HUDEP-2 (cell line): ENCODE measurements around the gene UPK2.
"Not testable (repeated sequence)": the region's sequence is repeated elsewhere in the genome, so short reads cannot be mapped to it uniquely, and the experiment has no call there.

Source experiments
- DNase-seq, 76 experiments: peaks; one replicate each; lab custom pipeline; 2025; ENCODE audit not compliant: unreplicated experiment in 76 of 76; lab: John Stamatoyannopoulos, UW

Gene UPK2

DNA sequence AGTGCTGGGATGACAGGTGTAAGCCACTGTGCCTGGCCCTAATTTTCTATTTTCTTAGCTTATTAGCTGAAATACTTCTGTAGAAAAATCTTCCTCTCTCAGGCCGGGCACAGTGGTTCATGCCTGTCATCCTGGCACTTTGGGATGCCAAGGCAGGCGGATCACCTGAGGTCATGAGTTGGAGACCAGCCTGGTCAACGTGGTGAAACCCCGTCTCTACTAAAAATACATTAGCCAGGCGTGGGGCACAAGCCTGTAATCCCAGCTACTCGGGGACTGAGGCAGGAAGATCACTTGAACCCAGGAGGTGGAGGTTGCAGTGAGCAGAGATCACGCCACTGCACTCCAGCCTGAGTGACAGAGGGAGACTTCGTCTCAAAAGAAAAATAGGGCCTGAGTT lies 28.2 kb downstream of the UPK2 start:
- not testable (repeated sequence) for DNase-seq

DNA sequence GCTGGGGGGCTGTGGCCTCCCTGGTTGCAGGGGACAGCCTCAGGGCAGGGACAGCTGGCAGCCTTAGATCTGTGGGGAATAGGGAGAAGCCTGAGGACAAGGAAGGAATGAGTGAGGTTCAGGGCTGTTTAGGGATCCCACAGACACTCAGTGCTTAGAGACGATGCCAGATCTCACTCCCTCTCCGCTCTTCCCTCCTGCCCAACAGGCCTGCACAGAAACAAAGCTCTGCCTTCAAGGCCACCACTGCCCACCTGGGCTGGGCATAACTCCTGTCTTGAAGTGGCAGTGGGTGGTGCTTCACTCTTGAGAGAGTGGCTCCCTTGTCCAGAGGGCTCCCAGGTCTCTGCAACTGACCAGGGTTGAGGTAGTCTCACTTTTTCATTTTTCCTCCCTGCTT lies 28.7 kb downstream of the UPK2 start:
- no peak for DNase-seq

DNA sequence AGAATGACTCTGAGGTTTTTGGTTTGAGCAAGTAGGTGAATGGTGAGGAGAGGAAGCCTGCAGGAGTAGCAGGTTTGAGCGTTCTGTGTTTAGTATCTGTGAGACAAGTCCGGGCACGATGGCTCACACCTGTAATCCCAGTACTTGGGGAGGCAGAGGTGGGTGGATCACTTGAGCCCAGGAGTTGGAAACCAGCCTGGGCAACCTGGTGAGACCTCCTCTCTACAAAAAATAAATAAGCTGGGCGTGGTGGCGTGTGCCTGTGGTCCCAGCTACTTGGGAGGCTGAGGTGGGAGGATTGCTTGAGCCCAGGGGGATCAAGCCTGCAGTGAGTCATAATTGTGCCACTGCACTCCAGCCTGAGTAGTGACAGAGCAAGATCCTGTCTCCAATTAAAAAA lies 32.2 kb downstream of the UPK2 start:
- DNase-seq, result no peak

DNA sequence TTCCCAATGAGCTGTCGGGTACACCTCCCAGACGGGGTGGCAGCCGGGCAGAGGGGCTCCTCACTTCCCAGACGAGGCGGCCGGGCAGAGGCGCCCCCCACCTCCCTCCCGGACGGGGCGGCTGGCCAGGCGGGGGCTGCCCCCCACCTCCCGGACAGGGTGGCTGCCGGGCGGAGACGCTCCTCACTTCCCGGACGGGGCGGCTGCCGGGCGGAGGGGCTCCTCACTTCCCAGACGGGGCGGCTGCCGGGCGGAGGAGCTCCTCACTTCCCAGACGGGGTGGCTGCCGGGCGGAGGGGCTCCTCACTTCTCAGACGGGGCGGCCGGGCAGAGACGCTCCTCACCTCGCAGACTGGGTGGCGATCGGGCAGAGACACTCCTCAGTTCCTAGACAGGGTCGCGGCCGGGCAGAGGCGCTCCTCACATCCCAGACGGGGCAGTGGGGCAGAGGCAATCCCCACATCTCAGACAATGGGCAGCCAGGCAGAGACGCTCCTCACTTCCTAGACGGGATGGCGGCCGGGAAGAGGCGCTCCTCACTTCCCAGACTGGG lies 35.5 kb downstream of the UPK2 start:
- DNase-seq, result not testable (repeated sequence)

DNA sequence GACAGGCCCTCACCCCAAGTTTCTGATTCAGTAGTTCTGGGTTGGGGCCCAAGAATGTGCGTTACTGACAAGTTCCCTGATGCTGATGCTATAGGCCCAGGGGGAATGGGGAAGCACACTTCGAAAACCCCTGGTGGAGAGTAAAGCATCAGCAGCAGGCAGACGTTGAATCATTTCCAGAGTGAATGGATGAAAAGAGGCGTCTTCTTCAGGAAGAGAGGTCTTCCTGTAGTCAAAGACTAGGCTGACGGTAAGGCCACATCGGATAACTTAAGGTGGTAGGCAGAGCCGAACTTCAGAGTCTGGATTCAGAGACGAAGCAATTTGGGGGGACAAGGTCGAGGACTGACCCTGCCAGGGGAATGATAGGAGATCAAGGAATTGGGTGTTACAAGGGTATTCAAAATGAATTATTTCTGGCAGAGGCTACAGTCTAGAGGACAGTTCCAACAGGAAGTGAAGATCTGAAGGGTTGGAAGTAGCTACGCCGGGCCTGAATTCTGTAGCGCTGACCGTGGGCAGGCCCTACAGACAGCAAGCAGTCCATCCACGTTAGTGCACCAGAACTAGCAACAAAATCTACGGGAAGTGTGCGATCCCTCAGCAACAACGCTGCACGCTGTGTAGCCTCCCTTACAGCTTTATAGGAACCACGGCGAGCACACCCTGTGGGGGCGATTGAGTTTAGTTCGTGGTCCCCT lies 41.0 kb downstream of the UPK2 start:
- peak in 11 of 76 experiments; percentile 3 to 47 (median 16) for DNase-seq

DNA sequence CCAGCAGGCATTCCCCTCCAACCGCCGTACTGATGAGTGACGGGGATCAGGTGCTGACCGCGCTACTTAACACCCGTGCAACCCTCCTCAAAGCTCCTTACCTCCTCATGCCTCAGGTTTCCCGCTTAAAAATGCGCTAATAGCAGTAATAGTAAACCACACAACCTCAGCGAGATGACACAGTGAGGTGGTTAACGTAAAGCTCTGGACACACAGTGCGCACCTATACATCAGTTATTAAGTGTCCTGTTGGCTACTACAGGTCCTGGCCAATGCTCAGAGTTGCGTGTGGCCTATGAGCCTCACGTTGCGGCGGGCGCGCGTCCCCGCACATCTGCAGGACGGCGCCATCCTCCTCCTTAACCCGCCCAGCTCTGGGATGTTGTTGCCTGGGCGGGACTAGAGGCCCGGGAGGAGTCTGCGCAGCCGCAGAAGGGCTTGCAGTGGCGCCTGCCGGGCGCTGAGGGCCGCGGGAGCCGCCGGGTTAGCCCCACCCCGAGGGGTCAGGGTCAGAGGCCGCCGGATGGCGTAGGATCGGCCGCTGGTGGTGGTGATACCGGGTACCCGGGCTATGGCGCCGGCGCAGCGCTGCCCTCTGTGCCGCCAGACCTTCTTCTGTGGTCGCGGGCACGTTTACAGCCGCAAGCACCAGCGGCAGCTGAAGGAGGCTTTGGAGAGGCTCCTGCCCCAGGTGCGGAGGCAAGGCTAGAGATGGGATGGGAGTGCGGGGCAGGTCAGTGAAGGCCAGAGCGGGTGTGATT lies 41.7 kb downstream of the UPK2 start, which contains the start of gene CENATAC:
Gene CENATAC (plus strand): TSS at position 512 of the 761 bp plus-strand sequence. CDS start 60 bp downstream, at position 572.
- DNase-seq, result peak in 75 of 76 experiments; percentile 48 to 95 (median 89)

DNA sequence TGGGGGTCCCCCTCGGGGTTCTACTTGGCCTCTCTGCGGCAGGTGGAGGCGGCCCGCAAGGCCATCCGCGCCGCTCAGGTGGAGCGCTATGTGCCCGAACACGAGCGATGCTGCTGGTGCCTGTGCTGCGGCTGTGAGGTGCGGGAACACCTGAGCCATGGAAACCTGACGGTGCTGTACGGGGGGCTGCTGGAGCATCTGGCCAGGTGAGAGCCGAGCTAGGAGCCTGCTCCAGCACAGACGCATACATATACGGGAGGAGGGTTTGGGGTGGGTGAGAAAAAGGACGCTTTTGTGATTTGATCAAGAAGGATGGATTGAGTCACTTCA lies 42.3 kb downstream of the UPK2 start:
- DNase-seq, result no peak

DNA sequence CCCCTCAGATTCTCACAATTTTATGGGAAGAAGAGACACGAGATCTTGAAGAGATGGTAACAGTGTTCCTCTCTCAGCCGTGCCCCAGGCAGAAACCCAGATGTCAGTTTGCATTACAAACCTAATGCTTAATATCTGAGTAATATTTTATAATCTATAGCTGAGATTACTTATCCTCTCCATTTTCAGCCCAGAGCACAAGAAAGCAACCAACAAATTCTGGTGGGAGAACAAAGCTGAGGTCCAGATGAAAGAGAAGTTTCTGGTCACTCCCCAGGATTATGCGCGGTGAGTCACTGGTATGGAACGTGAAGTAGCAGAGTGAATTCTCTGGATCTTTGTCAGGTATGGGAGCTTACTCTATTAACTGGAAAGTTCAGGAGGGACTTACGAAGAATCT lies 42.7 kb downstream of the UPK2 start:
- no peak for DNase-seq

DNA sequence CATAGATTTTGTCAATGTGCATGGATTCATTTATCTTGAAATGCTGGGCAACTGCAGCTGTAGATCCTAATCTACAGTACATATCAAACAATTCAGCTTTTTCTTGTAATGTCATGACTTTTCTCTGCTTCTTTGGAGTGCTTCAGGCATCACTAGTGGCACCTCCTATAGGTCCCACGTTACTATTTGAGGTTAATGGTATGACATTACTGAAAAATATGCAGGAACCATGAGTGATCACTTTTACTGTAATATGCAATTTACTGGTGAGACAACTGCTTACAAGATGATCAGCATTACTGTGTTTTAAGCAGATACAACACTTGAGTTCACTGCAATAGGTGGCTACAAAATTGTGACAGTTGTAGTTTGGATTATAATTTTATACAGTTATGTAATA lies 44.8 kb downstream of the UPK2 start:
- DNase-seq, result peak in 2 of 76 experiments; percentile 6 to 18

DNA sequence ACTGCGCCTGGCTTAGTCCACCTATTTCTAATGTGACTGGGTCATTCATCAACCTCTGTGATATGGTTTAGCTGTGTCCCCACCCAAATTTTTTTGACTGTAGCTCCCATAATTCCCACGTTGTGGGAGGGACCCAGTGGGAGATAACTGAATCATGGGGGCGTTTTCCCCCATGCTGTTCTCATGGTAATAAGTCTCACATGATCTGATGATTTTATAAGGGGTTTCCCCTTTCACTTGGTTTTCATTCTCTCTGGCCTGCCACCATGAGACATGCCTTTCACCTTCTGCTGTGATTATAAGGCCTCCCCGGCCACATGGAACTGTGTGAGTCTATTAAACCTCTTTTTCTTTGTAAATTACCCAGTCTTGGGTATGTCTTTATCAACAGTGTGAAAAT lies 50.6 kb downstream of the UPK2 start:
- peak in 3 of 76 experiments; percentile 12 to 15 (median 14) for DNase-seq
